A549 (cell line): ENCODE data around the gene IMP3. TPM values are rescaled to one million over a fixed set of nuclear protein-coding genes. Genes with fewer than 3 reads are reported as not detected.

Source experiments
- ATAC-seq, 2 experiments: fragments of 200-7000 bp in 1 of 2; fragments of >200 bp in 1 of 2; cut with Nextera tagmentation in 1 of 2; cut with Tn5 transposase in 1 of 2; 3 replicates each; pipeline versions ENCODE4 v1.8.0 to v1.9.1; 2018 to 2020; ENCODE audit warnings: mild to moderate bottlenecking in 1 of 2, moderate library complexity in 1 of 2
- CTCF ChIA-PET: fragments of 300-600 bp; sonication (Branson Sonifier 250); formaldehyde crosslinking; extraction: SDS; loops from one replicate; lab custom pipeline; 2021; ENCODE audit warnings: antibody characterized with exemption, inconsistent platforms; lab: Yijun Ruan, JAX
- POLR2A ChIA-PET: fragments of 350-600 bp; formaldehyde crosslinking; extraction: SDS; loops from one replicate; lab custom pipeline; 2021; ENCODE audit warnings: antibody characterized with exemption, inconsistent platforms; lab: Yijun Ruan, JAX
- DNase-seq, 2 experiments: peaks; one replicate each; pipeline versions ENCODE4 v3.0.0 to v3.0.0-alpha.2; 2011 to 2016; ENCODE audit warnings: low read depth in 1 of 2, low spot score in 1 of 2
- FAIRE-seq: peaks from 2 replicates; lab custom pipeline; 2011; peaks lifted over from hg19 to GRCh38; lab: Jason Lieb, UNC
- H3K27ac ChIP-seq, 2 experiments: fragments of >200 bp; sonication (Bioruptor Twin); formaldehyde crosslinking; 3 replicates each; pipeline ENCODE4 v1.5.1; 2016 to 2017
- H3K4me1 ChIP-seq: fragments of >200 bp; sonication (Bioruptor Twin); formaldehyde crosslinking; 3 replicates; pipeline ENCODE4 v1.6.1; 2016
- H3K4me2 ChIP-seq: fragments of >200 bp; sonication (Bioruptor Twin); formaldehyde crosslinking; 3 replicates; pipeline ENCODE4 v1.6.1; 2016
- H3K4me3 ChIP-seq: fragments of >200 bp; sonication (Bioruptor Twin); formaldehyde crosslinking; 3 replicates; pipeline ENCODE4 v1.5.1; 2016
- H3K9me3 ChIP-seq: fragments of >200 bp; sonication (Bioruptor Twin); formaldehyde crosslinking; 3 replicates; pipeline ENCODE4 v1.6.1; 2016
- BCL3 ChIP-seq: fragments of >200 bp; sonication (Bioruptor Twin); formaldehyde crosslinking; IDR thresholded peaks from 3 replicates; pipeline ENCODE4 v1.6.1; 2016
- CHD4 ChIP-seq: fragments of 200-600 bp; sonication (generic); IDR thresholded peaks from 2 replicates; pipeline ENCODE4 v1.6.1; 2016; ENCODE audit warnings: antibody characterized with exemption, mild to moderate bottlenecking, borderline replicate concordance
- CTCF ChIP-seq: fragments of >200 bp; sonication (Bioruptor Twin); formaldehyde crosslinking; IDR thresholded peaks from 3 replicates; pipeline ENCODE4 v1.5.1; 2016
- E2F6 ChIP-seq: IDR thresholded peaks from 2 replicates; pipeline ENCODE4 v1.6.1; 2012; ENCODE audit warnings: low read depth, borderline replicate concordance
- ESRRA ChIP-seq: fragments of 150-350 bp; IDR thresholded peaks from 2 replicates; pipeline ENCODE4 v1.6.1; 2014; ENCODE audit warnings: mild to moderate bottlenecking, low read length, borderline replicate concordance
- FOSB ChIP-seq: fragments of 250-450 bp; sonication (Bioruptor Pico); IDR thresholded peaks from 2 replicates; pipeline ENCODE4 v1.5.0; 2020; ENCODE audit warnings: mild to moderate bottlenecking, moderate library complexity
- HEYL ChIP-seq: fragments of 250-450 bp; sonication (Bioruptor Pico); IDR thresholded peaks from 2 replicates; pipeline ENCODE4 v1.8.0; 2021; ENCODE audit warnings: mild to moderate bottlenecking, moderate library complexity
- JUN ChIP-seq, 2 experiments: fragments of >200 bp; sonication (Bioruptor Twin); formaldehyde crosslinking; IDR thresholded peaks; 2 replicates in 1 of 2; 3 replicates in 1 of 2; pipeline ENCODE4 v1.6.1; 2016 to 2017
- KDM5A ChIP-seq: fragments of 200-600 bp; sonication (generic); IDR thresholded peaks from 2 replicates; pipeline ENCODE4 v1.6.1; 2016; ENCODE audit warnings: antibody characterized with exemption, mild to moderate bottlenecking
- MAFK ChIP-seq: fragments of 450-650 bp; IDR thresholded peaks from 2 replicates; pipeline ENCODE4 v1.6.1; 2014; ENCODE audit not compliant: partially characterized antibody
- MAX ChIP-seq: IDR thresholded peaks from 2 replicates; pipeline ENCODE4 v1.6.1; 2012
- MAZ ChIP-seq: fragments of 150-350 bp; IDR thresholded peaks from 2 replicates; pipeline ENCODE4 v1.6.1; 2014; ENCODE audit warnings: antibody characterized with exemption, low read depth, low read length, borderline replicate concordance
- NFE2L2 ChIP-seq: fragments of 150-350 bp; conservative IDR thresholded peaks from 2 replicates; pipeline ENCODE4 v1.6.1; 2014; ENCODE audit warnings: low read length
- NR3C1 ChIP-seq: fragments of >200 bp; sonication (Bioruptor Twin); formaldehyde crosslinking; IDR thresholded peaks from 3 replicates; pipeline ENCODE4 v1.6.1; 2017
- PHF8 ChIP-seq: fragments of 200-600 bp; sonication (generic); IDR thresholded peaks from 2 replicates; pipeline ENCODE4 v1.6.1; 2016; ENCODE audit warnings: low read depth, mild to moderate bottlenecking, antibody characterized with exemption, moderate library complexity, borderline replicate concordance
- POLR2A ChIP-seq: IDR thresholded peaks from 2 replicates; pipeline ENCODE4 v1.6.1; 2012; ENCODE audit warnings: mild to moderate bottlenecking, low read length
- POLR2AphosphoS2 ChIP-seq: conservative IDR thresholded peaks from 2 replicates; pipeline ENCODE4 v1.6.1; 2012; ENCODE audit warnings: low read length, improper control_type of control experiment, inconsistent platforms
- RAD21 ChIP-seq, 2 experiments: fragments of >200 bp in 1 of 2; sonication (Bioruptor Twin) in 1 of 2; formaldehyde crosslinking in 1 of 2; IDR thresholded peaks in 1 of 2; conservative IDR thresholded peaks in 1 of 2; 2 replicates in 1 of 2; 3 replicates in 1 of 2; pipeline ENCODE4 v1.6.1; 2012 to 2018; ENCODE audit warnings: inconsistent platforms in 1 of 2
- RARB ChIP-seq: fragments of 250-450 bp; sonication (Bioruptor Pico); IDR thresholded peaks from 2 replicates; pipeline ENCODE4 v1.8.0; 2021; ENCODE audit warnings: mild to moderate bottlenecking, moderate library complexity
- REST ChIP-seq: fragments of 200-600 bp; sonication (generic); IDR thresholded peaks from 2 replicates; pipeline ENCODE4 v1.6.1; 2016; ENCODE audit warnings: antibody characterized with exemption, mild to moderate bottlenecking, moderate library complexity
- SMC3 ChIP-seq: fragments of >200 bp; sonication (Bioruptor Twin); formaldehyde crosslinking; IDR thresholded peaks from 3 replicates; pipeline ENCODE4 v1.6.1; 2018; ENCODE audit warnings: inconsistent platforms
- WGBS: methylation state at CpG from one replicate; pipeline ENCODE4 v1.1.6; 2017; ENCODE audit errors: missing lambda C conversion rate; 5-methylcytosine and 5-hydroxymethylcytosine counted together
- polyA plus RNA-seq, 4 experiments: library from polyadenylated mRNA; depleted of rRNA in 3 of 4; stranded (reverse); fragments of >200 nt; fragmentation: RNase III in 1 of 4; extraction: RNeasy Plus Mini Kit Qiagen cat#74134 plus additional on column Dnase treatment in 1 of 4; gene quantifications; 2 replicates in 3 of 4; 3 replicates in 1 of 4; pipeline ENCODE4 v1.2.3, GENCODE V29; 2011 to 2017

Gene IMP3
- polyA plus RNA-seq, 2 of the 4 experiments (the other 2 are of a cell fraction): 90.0 to 94.7 TPM

GRCh38 chr15:75647370-75648155 lies 7.5 kb upstream of the IMP3 start, which contains the start of gene SNX33:
SNX33 (plus strand) TSS chr15:75647912; CDS start chr15:75649103, 1,191 bp downstream.
- Histone ChIP-seq H3K4me2 (peak within 1 kb of the TSS; percentile 90), H3K9me3 (no peaks in the 10 kb centered on the region), H3K4me3 (peak within 1 kb of the TSS; percentile 75), H3K27ac (peak within 1 kb of the TSS; percentile 91 to 94), H3K4me1 (peaks cover 41% of the 10 kb centered on the region)
- FAIRE-seq (no peak), DNase-seq (peak; percentile 81 to 89), ATAC-seq (peak; percentile 84 to 90)
- 2% methylated on average over 53 of the region's 76 CpGs for WGBS
- CTCF ChIA-PET: interaction anchor here (0.6 to 9.8 kb wide), 29 partner anchors 8 to 412 kb away, joined by 3 to 98 read pairs (median 4); partner anchors contain the start of genes IMP3 and MAN2C1
- TF ChIP-seq MAFK (no peak), RAD21 (conservative IDR thresholded peaks at IDR 0.05 in 1 of 2, IDR thresholded peaks at IDR 0.05 in 1 of 2) (peak in 1 of 2 experiments; percentile 42; a peak in 2 of 5 replicates), E2F6 (0 out of 2 replicates have a peak, but pooled peaks have one; percentile 35), CTCF (peak; percentile 67), RARB (no peak), JUN (IDR thresholded peaks at IDR 0.05) (peak; percentile 62 to 69; a peak in 3 of 5 replicates), CHD4 (no peak), MAX (peak; percentile 62; the same call in 1 of the 2 replicates), NR3C1 (no peak), NFE2L2 (no peak), ESRRA (no peak), HEYL (no peak), MAZ (0 out of 2 replicates have a peak, but pooled peaks have one; percentile 3), PHF8 (peak; percentile 50), FOSB (no peak), REST (no peak), KDM5A (no peak), SMC3 (peak; percentile 57), BCL3 (peak; percentile 15; the same call in 1 of the 3 replicates), POLR2A (peak; percentile 83), POLR2AphosphoS2 (no peak)
- POLR2A ChIA-PET: interaction anchor here (0.7 to 2.4 kb wide), 12 partner anchors 8 to 279 kb away, joined by 3 to 22 read pairs (median 6); partner anchors contain the start of genes IMP3, MAN2C1, SIN3A and SNUPN
